PC-3 (cell line): ENCODE measurements around the gene MON2.

Experiments used
- CTCF ChIP-seq: fragments of 300-600 bp; sonication (generic); conservative IDR thresholded peaks from 2 replicates; pipeline ENCODE4 v1.5.1; 2017; ENCODE audit warnings: antibody characterized with exemption, low read depth, mild to moderate bottlenecking, low read length
- EZH2 ChIP-seq: fragments of 300-600 bp; sonication (generic); IDR thresholded peaks from one replicate; pipeline ENCODE4 v1.6.1; 2017; ENCODE audit warnings: antibody characterized with exemption, mild to moderate bottlenecking, low read length; ENCODE audit not compliant: unreplicated experiment

GRCh38 chr12:62448436-62448835, 18.2 kb upstream of the MON2 start:
- TF ChIP-seq EZH2 = no peak
- no peak for TF ChIP-seq CTCF
